Liver (tissue), 9 donors: ENCODE measurements around the gene PPM1L. TPM values are rescaled to one million over a fixed set of nuclear protein-coding genes. Genes with fewer than 3 reads are reported as not detected.

Experiments
- DNase-seq: peaks from one replicate; pipeline ENCODE4 v3.0.0-alpha.2; 2017; ENCODE audit warnings: low spot score
- H3K27ac ChIP-seq, 2 donors: one replicate each; pipeline ENCODE4 v1.7.0; 2013; ENCODE audit warnings: inconsistent platforms in 2 of 2, low read length in 2 of 2, control low read depth in 1 of 2, low read depth in 1 of 2, mild to moderate bottlenecking in 1 of 2
- H3K27me3 ChIP-seq, 4 donors: one replicate each; pipeline versions ENCODE4 v1.6.1 to v1.7.0; 2013; ENCODE audit warnings: low read length in 3 of 4, inconsistent platforms in 1 of 4, mild to moderate bottlenecking in 1 of 4, moderate library complexity in 1 of 4; ENCODE audit not compliant: control insufficient read depth in 4 of 4, insufficient read depth in 4 of 4
- H3K36me3 ChIP-seq, 4 donors: one replicate each; pipeline versions ENCODE4 v1.6.1 to v1.7.0; 2013; ENCODE audit warnings: low read length in 3 of 4, mild to moderate bottlenecking in 3 of 4, low read depth in 1 of 4, moderate library complexity in 1 of 4; ENCODE audit not compliant: control insufficient read depth in 4 of 4, insufficient read depth in 3 of 4
- H3K4me1 ChIP-seq, 4 donors: one replicate each; pipeline versions ENCODE4 v1.6.1 to v1.7.0; 2013; ENCODE audit warnings: low read length in 3 of 4, mild to moderate bottlenecking in 3 of 4, moderate library complexity in 1 of 4; ENCODE audit not compliant: control insufficient read depth in 4 of 4, insufficient read depth in 4 of 4
- H3K4me3 ChIP-seq, 3 donors: one replicate each; pipeline versions ENCODE4 v1.6.1 to v1.7.0; 2013; ENCODE audit warnings: low read length in 3 of 3, control low read depth in 1 of 3, low read depth in 1 of 3, mild to moderate bottlenecking in 1 of 3
- H3K9ac ChIP-seq, 2 donors: one replicate each; pipeline ENCODE4 v1.7.0; 2013; ENCODE audit warnings: low read length in 2 of 2, mild to moderate bottlenecking in 2 of 2, moderate library complexity in 2 of 2, control low read depth in 1 of 2, low read depth in 1 of 2
- H3K9me3 ChIP-seq, 4 donors: one replicate each; pipeline versions ENCODE4 v1.6.1 to v1.7.0; 2013; ENCODE audit warnings: low read length in 3 of 4; ENCODE audit not compliant: control insufficient read depth in 4 of 4
- ATF3 ChIP-seq: IDR thresholded peaks from 2 replicates; pipeline ENCODE4 v1.6.1; 2016; ENCODE audit warnings: antibody characterized with exemption
- EGR1 ChIP-seq, 2 donors: IDR thresholded peaks; 2 replicates each; pipeline ENCODE4 v1.6.1; 2016 to 2018; ENCODE audit warnings: antibody characterized with exemption in 2 of 2, low read depth in 2 of 2
- FOXA1 ChIP-seq: IDR thresholded peaks from 2 replicates; pipeline ENCODE4 v1.6.1; 2016; ENCODE audit warnings: antibody characterized with exemption
- FOXA2 ChIP-seq: IDR thresholded peaks from 2 replicates; pipeline ENCODE4 v1.6.1; 2016; ENCODE audit warnings: antibody characterized with exemption
- GABPA ChIP-seq, 2 donors: IDR thresholded peaks in 1 of 2; conservative IDR thresholded peaks in 1 of 2; 2 replicates each; pipeline ENCODE4 v1.6.1; 2016; ENCODE audit warnings: antibody characterized with exemption in 2 of 2, mild to moderate bottlenecking in 1 of 2, moderate library complexity in 1 of 2
- HNF4A ChIP-seq, 2 donors: conservative IDR thresholded peaks; 2 replicates each; pipeline ENCODE4 v1.6.1; 2016; ENCODE audit warnings: antibody characterized with exemption in 2 of 2, mild to moderate bottlenecking in 2 of 2
- HNF4G ChIP-seq: IDR thresholded peaks from 2 replicates; pipeline ENCODE4 v1.6.1; 2016; ENCODE audit warnings: antibody characterized with exemption
- JUND ChIP-seq, 2 donors: IDR thresholded peaks; 2 replicates each; pipeline ENCODE4 v1.6.1; 2016; ENCODE audit warnings: antibody characterized with exemption in 2 of 2
- NR2F2 ChIP-seq: IDR thresholded peaks from 2 replicates; pipeline ENCODE4 v1.6.1; 2016; ENCODE audit warnings: antibody characterized with exemption
- RAD21 ChIP-seq, 2 donors: IDR thresholded peaks; 2 replicates each; pipeline ENCODE4 v1.6.1; 2016; ENCODE audit warnings: antibody characterized with exemption in 2 of 2, mild to moderate bottlenecking in 2 of 2
- RXRA ChIP-seq, 2 donors: IDR thresholded peaks; 2 replicates each; pipeline ENCODE4 v1.6.1; 2017 to 2018; ENCODE audit warnings: antibody characterized with exemption in 2 of 2, mild to moderate bottlenecking in 1 of 2
- SP1 ChIP-seq: IDR thresholded peaks from 2 replicates; pipeline ENCODE4 v1.6.1; 2018; ENCODE audit warnings: antibody characterized with exemption, mild to moderate bottlenecking
- TAF1 ChIP-seq: conservative IDR thresholded peaks from 2 replicates; pipeline ENCODE4 v1.6.1; 2016; ENCODE audit warnings: antibody characterized with exemption, mild to moderate bottlenecking
- YY1 ChIP-seq: IDR thresholded peaks from 2 replicates; pipeline ENCODE4 v1.6.1; 2016; ENCODE audit warnings: antibody characterized with exemption, mild to moderate bottlenecking
- ZBTB33 ChIP-seq: IDR thresholded peaks from 2 replicates; pipeline ENCODE4 v1.6.1; 2016; ENCODE audit warnings: antibody characterized with exemption
- WGBS: extraction: QIAGEN DNeasy Blood & Tissue Kit; methylation state at CpG from one replicate; pipeline ENCODE4 v1.1.7; 2013; 5-methylcytosine and 5-hydroxymethylcytosine counted together
- polyA plus RNA-seq, 2 donors: library from polyadenylated mRNA; stranded (reverse) in 1 of 2; unstranded in 1 of 2; fragments of 200-250 nt in 1 of 2; fragments of >200 nt in 1 of 2; fragmentation: Nextera tagmentation in 1 of 2; extraction: Ambion mirVana in 1 of 2; gene quantifications; one replicate each; pipeline versions ENCODE4 v1.2.1 to v1.2.3, GENCODE V29; 2013 to 2015
- total RNA-seq, 2 donors: library from RNA; depleted of rRNA; stranded (reverse); fragments of >200 nt; gene quantifications; one replicate each; pipeline ENCODE4 v1.2.3, GENCODE V29; 2014
- TF ChIP-seq, protein P1 (sequence below): fragments of 150-350 bp; IDR thresholded peaks from 2 replicates; pipeline ENCODE4 v1.5.1; 2017; ENCODE audit warnings: improper control_type of control experiment, low read depth, low read length; ENCODE audit not compliant: missing input control
- TF ChIP-seq, protein P2 (sequence below): IDR thresholded peaks from 2 replicates; pipeline ENCODE4 v1.6.1; 2016; ENCODE audit warnings: antibody characterized with exemption
- TF ChIP-seq, protein P3 (sequence below): IDR thresholded peaks from 2 replicates; pipeline ENCODE4 v1.6.1; 2016; ENCODE audit warnings: antibody characterized with exemption, mild to moderate bottlenecking
- donor health status: healthy.
- donor health status: healthy.
- donor health status: healthy.
- donor health status: healthy.
- donor health status: healthy.

PPM1L gene
- total and polyA plus RNA-seq, 4 donors, result 1.6 to 8.5 (median 4.8) TPM

DNA sequence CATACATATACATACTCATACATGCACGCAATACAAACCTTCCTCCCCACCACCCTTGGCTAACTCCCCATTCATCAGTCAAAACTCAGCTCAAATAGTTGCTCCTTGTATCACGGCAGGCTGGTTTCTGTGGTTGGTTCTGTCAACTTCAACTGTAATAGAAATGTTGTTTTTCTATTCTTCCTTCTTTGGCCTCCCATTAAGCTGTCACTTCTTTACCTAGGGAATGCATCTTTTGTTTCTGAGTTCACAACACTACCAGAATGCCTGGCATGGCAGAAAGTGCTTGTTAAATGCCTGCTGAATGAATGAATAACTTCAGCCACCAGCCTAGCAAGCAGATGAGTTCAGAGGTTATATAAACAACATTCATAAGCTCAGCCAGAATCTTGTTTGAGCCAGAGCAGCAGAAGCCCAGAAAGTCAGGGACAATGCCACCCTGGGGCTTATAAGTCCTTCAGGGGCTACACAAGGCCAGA, 286.0 kb downstream of the PPM1L start:
- H3K27ac ChIP-seq, result no peak overlapping the region
- H3K9me3 ChIP-seq, result no peaks in the 10 kb centered on the region
- no peak overlapping the region for H3K9ac ChIP-seq
- no peaks in the 10 kb centered on the region for H3K27me3 ChIP-seq
- TF ChIP-seq SP1 (peak; percentile 69), FOXA1 (peak; percentile 89), FOXA2 (peak; percentile 94), HNF4A (conservative IDR thresholded peaks at IDR 0.05) (peak; percentile 59 to 65), JUND (IDR thresholded peaks at IDR 0.05) (peak; percentile 25 to 26), ZBTB33 (peak; percentile 32), EGR1 (IDR thresholded peaks at IDR 0.05; ENCODE audit: low read depth in 2 of 2) (no peak), ATF3 (no peak), RAD21 (IDR thresholded peaks at IDR 0.05) (peak; percentile 50 to 53), GABPA (IDR thresholded peaks at IDR 0.05 in 1 of 2, conservative IDR thresholded peaks at IDR 0.05 in 1 of 2) (no peak), TAF1 (no peak), HNF4G (no peak), NR2F2 (peak; percentile 85), YY1 (peak; percentile 84), RXRA (IDR thresholded peaks at IDR 0.05) (peak; percentile 66 to 71)
- TF ChIP-seq, protein P1, sequence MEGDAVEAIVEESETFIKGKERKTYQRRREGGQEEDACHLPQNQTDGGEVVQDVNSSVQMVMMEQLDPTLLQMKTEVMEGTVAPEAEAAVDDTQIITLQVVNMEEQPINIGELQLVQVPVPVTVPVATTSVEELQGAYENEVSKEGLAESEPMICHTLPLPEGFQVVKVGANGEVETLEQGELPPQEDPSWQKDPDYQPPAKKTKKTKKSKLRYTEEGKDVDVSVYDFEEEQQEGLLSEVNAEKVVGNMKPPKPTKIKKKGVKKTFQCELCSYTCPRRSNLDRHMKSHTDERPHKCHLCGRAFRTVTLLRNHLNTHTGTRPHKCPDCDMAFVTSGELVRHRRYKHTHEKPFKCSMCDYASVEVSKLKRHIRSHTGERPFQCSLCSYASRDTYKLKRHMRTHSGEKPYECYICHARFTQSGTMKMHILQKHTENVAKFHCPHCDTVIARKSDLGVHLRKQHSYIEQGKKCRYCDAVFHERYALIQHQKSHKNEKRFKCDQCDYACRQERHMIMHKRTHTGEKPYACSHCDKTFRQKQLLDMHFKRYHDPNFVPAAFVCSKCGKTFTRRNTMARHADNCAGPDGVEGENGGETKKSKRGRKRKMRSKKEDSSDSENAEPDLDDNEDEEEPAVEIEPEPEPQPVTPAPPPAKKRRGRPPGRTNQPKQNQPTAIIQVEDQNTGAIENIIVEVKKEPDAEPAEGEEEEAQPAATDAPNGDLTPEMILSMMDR, result no peak
- TF ChIP-seq, protein P2, sequence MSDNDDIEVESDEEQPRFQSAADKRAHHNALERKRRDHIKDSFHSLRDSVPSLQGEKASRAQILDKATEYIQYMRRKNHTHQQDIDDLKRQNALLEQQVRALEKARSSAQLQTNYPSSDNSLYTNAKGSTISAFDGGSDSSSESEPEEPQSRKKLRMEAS, result peak; percentile 60
- TF ChIP-seq, protein P3, sequence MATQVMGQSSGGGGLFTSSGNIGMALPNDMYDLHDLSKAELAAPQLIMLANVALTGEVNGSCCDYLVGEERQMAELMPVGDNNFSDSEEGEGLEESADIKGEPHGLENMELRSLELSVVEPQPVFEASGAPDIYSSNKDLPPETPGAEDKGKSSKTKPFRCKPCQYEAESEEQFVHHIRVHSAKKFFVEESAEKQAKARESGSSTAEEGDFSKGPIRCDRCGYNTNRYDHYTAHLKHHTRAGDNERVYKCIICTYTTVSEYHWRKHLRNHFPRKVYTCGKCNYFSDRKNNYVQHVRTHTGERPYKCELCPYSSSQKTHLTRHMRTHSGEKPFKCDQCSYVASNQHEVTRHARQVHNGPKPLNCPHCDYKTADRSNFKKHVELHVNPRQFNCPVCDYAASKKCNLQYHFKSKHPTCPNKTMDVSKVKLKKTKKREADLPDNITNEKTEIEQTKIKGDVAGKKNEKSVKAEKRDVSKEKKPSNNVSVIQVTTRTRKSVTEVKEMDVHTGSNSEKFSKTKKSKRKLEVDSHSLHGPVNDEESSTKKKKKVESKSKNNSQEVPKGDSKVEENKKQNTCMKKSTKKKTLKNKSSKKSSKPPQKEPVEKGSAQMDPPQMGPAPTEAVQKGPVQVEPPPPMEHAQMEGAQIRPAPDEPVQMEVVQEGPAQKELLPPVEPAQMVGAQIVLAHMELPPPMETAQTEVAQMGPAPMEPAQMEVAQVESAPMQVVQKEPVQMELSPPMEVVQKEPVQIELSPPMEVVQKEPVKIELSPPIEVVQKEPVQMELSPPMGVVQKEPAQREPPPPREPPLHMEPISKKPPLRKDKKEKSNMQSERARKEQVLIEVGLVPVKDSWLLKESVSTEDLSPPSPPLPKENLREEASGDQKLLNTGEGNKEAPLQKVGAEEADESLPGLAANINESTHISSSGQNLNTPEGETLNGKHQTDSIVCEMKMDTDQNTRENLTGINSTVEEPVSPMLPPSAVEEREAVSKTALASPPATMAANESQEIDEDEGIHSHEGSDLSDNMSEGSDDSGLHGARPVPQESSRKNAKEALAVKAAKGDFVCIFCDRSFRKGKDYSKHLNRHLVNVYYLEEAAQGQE, result no peak
- 62% methylated on average over 2 of the region's 2 CpGs for WGBS
- peaks cover 5 to 11% (median 8%) of the 10 kb centered on the region in 4 donors for H3K4me1 ChIP-seq
- no peak for DNase-seq
- no peak overlapping the region for H3K4me3 ChIP-seq
- H3K36me3 ChIP-seq, result no peaks in the 10 kb centered on the region
